Activated naive CD4-positive, alpha-beta T cell treated with anti-CD3 and anti-CD28 coated beads, Interleukin-2, amount 50 U/mL, for 16 hours (primary cell): Measurements from ENCODE around the gene PDE4D.

Experiments
- DNase-seq: peaks from one replicate; pipeline ENCODE4 v3.0.0-alpha.2; 2020

PDE4D gene

GRCh38 chr5:59893429-59894227 is at the start of gene PDE4D:
PDE4D (minus strand) TSS chr5:59893726.
- DNase-seq, result no peak

- no peak for DNase-seq
These were observed 44.1 kb upstream of the PDE4D start for GRCh38 chr5:59937633-59938032.

- DNase-seq, result no peak
These were observed 29.9 kb upstream of the PDE4D start for GRCh38 chr5:59923465-59923864.

- no peak for DNase-seq
These were observed 28.7 kb upstream of the PDE4D start for GRCh38 chr5:59922220-59922619.

- no peak for DNase-seq
These were observed 28.3 kb upstream of the PDE4D start for GRCh38 chr5:59921816-59922215.

- DNase-seq, result no peak
These were observed 26.0 kb upstream of the PDE4D start for GRCh38 chr5:59919484-59919883.

GRCh38 chr5:59917121-59917520 is 23.6 kb upstream of the PDE4D start:
- no peak for DNase-seq

- no peak for DNase-seq
These were observed 11.7 kb upstream of the PDE4D start for GRCh38 chr5:59905188-59905587.

GRCh38 chr5:59897075-59897474 is 3.5 kb upstream of the PDE4D start:
- DNase-seq, result no peak

GRCh38 chr5:59891962-59892643 is 1.4 kb downstream of the PDE4D start:
- no peak for DNase-seq

- no peak for DNase-seq
These were observed 6.3 kb downstream of the PDE4D start for GRCh38 chr5:59887274-59887673.

- no peak for DNase-seq
These were observed 18.9 kb downstream of the PDE4D start for GRCh38 chr5:59874675-59875074.

- no peak for DNase-seq
These were observed 20.4 kb downstream of the PDE4D start for GRCh38 chr5:59873113-59873512.

GRCh38 chr5:59866661-59867060 is 26.9 kb downstream of the PDE4D start:
- no peak for DNase-seq

- no peak for DNase-seq
These were observed 28.8 kb downstream of the PDE4D start for GRCh38 chr5:59864718-59865117.

GRCh38 chr5:59863777-59864176 is 29.7 kb downstream of the PDE4D start:
- no peak for DNase-seq

GRCh38 chr5:59856358-59856757 is 37.2 kb downstream of the PDE4D start:
- DNase-seq, result no peak

- no peak for DNase-seq
These were observed 42.8 kb downstream of the PDE4D start for GRCh38 chr5:59850766-59851165.

- DNase-seq, result no peak
These were observed 45.9 kb downstream of the PDE4D start for GRCh38 chr5:59847586-59847985.

GRCh38 chr5:59845730-59846129 is 47.8 kb downstream of the PDE4D start:
- no peak for DNase-seq

GRCh38 chr5:59843511-59844213 is 49.9 kb downstream of the PDE4D start:
- no peak for DNase-seq

- DNase-seq, result no peak
These were observed 50.5 kb downstream of the PDE4D start for GRCh38 chr5:59842999-59843398.

- DNase-seq, result no peak
These were observed 53.3 kb downstream of the PDE4D start for GRCh38 chr5:59840200-59840601.

GRCh38 chr5:59838989-59839388 is 54.5 kb downstream of the PDE4D start:
- no peak for DNase-seq
